Stimulated activated CD4-positive, alpha-beta T cell treated with anti-CD3 and anti-CD28 coated beads, TNF-alpha, amount 100 ng/mL, for 1 hour (primary cell): ENCODE data around the gene PACSIN3.

Source experiments
- DNase-seq, 3 donors: peaks; one replicate each; pipeline ENCODE4 v3.0.0-alpha.2; 2020; ENCODE audit warnings: low read depth in 3 of 3, low spot score in 1 of 3

PACSIN3 gene

GRCh38 chr11:47177229-47177845, 8.9 kb downstream of the PACSIN3 start:
- DNase-seq = peak; percentile 39 to 54 (median 46)

GRCh38 chr11:47176328-47177228, 9.7 kb downstream of the PACSIN3 start, which contains the start of gene ARFGAP2:
ARFGAP2 (minus strand) TSS chr11:47176879; CDS start chr11:47176853, 26 bp downstream.
- DNase-seq = peak; percentile 90 to 92 (median 91)

DNA sequence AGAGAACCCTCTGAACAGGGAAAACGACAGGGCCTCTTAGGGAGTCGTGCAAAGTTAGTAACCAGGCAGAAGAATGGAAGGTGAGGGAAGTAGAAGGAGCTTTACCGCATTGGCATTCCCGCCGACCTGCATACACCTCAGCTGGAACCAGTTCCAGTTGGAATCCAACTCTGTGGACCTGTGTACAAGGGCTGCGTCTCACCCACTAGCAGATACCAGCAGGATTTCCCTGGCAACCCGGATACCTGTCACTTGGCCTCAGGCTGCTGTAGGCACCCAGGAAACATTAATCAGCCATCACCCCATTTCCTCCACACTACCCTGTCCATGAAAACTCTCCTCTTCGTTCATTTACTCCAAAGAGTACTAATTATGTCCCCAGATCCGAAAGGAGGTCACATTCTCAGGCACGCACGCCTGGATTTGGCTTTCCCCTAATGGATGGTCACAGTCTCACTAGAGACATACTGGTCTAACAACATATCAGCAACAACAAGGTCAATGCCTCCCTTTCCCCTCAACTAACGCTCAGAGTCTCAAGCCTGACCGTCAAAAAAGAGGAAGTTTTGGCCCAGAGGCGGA, 10.4 kb downstream of the PACSIN3 start:
- no peak for DNase-seq

DNA sequence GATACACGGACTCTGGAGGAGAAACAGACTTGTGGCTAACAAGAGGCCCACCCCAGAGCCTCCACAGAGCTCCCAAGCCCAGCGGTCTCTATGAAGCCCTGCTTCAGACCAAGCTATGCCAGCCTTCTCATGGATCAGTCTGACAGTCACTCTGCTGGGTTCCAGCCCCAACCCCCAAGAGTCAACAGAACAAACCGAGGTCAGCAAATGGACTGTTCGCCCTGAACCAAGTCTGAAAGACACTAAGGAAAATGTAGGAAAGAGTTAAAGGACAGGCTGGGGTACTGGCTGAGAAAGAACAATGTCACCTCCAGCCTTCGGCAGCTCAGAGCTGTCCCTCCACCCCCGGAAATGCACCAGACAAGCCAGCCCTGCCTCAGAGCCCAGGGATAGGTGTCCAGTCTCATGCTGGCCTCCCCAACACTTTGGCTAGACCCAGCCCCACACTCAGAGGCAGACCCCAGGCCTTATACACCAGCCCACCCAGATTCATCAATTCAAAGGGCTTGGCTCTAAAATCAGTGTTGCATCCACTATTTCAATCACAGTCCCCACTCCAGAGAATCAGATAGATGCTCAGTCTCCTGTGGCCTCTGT, 13.4 kb downstream of the PACSIN3 start:
- DNase-seq = no peak

- DNase-seq = no peak
These were observed 14.4 kb downstream of the PACSIN3 start for GRCh38 chr11:47171856-47172255.

DNA sequence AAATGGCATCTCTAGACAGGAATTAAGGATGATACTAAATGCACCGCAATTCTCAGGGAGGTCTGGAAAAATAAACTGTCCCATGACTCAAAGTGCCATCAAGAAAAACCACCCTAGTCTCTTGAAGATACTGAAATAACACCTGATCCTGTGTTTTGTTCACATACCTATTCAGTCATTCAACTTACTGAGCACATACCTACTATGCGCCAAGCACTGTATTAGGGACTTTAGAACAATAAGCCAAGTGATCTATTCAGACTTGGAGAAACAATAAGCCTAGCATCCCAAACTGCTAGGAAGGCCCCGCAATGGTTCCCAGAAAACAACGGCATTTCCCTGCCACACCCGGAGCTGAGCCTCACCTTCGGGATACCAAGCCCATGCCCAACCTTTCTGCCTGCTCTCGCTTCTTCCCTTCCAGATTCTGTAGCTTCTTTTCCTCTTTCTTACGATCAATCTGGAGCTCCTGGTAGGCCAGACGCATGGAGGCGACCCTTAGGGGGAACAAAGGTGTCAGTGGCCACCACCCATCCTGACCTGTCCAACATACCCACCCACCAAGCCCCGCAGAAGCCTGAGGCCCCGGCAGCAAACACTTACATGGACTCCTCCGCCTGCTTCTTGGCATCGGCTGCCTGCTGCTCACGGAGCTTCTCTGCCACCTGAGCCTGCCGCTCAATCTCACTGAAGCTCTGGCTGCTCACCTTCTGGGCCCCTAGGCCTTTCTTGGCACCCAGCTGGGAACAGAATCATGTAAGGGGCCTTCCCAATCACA, 15.0 kb downstream of the PACSIN3 start:
- no peak for DNase-seq

DNA sequence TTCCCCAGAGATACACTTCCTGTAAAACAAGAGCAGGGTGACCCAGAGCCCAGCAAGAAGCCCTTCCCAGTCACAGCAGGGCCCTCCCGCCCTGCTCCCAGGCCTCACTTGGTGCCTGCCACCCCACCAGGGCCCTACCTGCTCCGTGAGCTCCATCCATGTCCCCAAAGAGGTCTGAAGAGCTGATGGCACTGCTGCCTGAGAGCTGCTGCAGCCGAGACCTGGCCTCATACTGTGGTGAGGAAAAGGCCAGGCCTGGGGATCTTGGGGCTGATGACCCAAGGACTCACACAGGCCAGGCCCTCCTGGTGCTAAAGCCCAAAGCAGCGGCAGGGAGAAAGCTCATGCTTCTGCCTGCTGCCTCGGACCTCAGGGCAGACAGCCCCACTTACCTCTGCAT, 19.9 kb downstream of the PACSIN3 start:
- no peak for DNase-seq

- no peak for DNase-seq
These were observed 20.9 kb downstream of the PACSIN3 start for GRCh38 chr11:47165253-47165840.

- no peak for DNase-seq
These were observed 21.9 kb downstream of the PACSIN3 start for GRCh38 chr11:47164321-47164720.

- DNase-seq = no peak
These were observed 22.3 kb downstream of the PACSIN3 start for GRCh38 chr11:47163898-47164297.

- no peak for DNase-seq
These were observed 23.0 kb downstream of the PACSIN3 start for GRCh38 chr11:47163193-47163592.

GRCh38 chr11:47162426-47162825, 23.8 kb downstream of the PACSIN3 start:
- DNase-seq = no peak

- no peak for DNase-seq
These were observed 24.3 kb downstream of the PACSIN3 start for GRCh38 chr11:47161890-47162289.

DNA sequence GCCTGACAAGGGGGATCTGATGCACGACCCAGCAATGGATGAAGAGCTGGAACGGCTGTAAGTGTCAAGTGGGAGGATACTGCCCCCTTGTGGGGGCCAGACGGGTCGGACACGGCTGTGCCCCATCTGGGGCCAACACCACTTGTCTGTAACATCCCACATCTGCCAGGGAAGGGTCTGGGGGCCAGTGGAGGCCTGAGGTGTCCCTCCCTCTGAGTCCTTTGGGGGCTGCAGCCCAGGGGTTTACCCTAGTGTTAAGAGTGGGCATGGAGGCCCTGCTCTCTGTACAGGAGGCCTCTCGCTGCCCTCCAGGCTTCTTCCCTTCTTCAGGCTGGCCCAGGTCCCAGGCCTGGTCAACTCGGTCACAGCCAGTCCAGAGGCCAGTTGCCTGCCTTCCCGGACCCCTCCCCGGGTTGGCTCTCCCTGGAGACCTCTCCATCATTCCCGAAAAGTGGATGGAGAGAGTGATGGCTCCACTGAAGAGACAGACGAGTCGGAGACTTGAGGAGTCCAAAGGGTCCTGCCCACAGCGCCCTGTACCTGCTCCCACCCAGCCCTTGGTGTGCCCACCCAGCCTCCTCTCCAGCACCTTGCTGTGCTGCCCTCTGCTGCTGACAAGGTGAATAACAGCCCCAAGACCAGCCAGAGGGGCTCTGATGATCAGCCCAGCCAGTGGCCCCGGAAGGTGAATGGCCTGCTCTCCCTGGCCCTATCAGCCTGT, 24.9 kb downstream of the PACSIN3 start:
- peak in 1 of 3 donors; percentile 42 for DNase-seq

- no peak for DNase-seq
These were observed 25.5 kb downstream of the PACSIN3 start for GRCh38 chr11:47160753-47161133.

DNA sequence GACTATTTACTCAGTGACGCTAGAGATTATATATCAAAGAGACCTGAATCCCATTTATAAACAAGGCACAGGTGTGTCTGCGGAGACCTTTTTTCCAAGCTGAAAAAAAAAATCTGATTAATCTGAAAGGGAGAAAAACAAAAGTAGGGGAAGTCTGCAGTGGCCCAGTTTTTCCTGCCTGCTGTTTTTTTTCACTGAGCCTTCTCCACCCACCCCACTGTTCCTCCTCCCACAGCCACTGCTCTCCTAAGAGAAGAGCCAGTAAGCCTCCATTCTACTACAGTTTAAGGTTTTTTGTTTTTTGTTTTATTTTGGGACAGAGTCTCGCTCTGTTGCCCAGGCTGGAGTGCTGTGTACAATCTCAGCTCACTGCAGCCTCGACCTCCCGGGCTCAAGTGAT, 28.0 kb downstream of the PACSIN3 start:
- no peak for DNase-seq

DNA sequence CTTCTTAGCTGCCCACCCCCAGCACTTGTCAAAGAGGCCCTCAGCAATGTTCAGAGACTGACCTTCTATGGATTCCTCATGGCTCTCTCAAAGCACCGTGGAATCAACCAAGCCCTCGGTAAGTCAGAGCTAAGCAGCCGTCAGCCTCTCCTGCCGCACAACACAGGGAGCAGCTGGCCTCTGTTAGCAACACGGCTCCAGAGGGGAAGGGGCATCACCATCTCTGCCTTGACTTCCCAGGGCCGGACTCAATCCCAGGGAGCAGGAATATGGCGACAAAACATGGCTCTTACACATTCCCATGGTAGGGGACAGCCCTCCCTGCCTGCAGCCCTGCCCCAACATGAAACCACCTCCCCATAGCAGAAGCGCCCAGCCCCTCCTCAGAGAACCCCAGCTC, 28.4 kb downstream of the PACSIN3 start:
- no peak for DNase-seq

DNA sequence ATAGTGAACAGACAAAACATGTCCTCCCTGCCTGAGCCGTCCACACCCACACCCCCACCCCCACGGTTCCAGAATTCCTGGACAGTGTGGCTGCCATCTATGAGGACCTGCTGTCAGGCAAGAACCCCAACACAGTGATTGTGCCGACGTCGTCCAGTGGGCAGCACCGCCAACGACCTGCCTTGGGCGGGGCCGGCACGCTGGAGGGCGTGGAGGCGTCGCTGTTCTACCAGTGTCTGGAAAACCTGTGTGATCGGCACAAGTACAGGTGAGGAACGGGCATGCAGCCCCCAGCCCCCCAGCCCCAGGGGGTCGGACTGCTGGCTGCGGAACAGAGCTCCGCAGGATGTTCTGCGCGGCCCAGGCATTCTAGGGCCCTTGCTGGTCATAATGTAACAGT, 29.3 kb downstream of the PACSIN3 start:
- no peak for DNase-seq

DNA sequence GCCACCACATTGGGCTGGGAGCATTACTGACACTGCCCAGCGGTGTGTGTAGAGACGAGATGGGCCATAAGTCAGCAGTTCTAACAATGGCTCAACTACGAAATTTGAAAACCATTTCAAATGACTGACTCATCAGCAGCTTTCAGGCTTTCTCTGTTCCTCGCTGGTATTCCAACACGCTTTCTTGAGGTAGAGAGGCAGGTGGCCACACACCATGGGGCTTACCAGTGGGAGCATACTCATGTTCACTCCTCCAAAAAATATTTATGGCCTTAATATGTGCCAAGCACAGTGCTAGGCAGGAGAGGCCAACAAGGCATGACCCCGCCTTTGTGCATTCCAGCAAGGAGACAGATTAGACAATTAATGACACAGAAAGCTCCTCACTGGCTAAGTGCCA, 29.9 kb downstream of the PACSIN3 start:
- no peak for DNase-seq

DNA sequence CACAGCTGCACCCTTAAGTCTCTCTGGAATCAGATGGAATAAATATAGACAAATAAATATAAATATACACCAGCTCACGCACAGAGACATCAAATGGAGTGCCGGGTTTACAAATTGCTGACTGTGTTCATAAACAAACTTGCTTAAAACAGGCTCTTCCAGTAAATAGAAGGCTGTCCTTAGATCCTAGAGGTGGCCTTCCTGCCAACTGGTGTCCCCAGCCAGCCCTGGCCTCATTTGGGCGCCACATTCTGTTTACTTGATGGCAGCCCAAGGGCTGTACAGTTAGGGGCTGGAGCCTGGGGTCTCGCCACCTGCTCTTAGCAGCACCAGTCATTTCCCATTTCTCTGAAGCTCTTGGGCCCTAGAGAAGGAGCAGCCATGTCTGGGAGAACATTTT, 30.4 kb downstream of the PACSIN3 start:
- no peak for DNase-seq
